Activated T-cell treated with anti-CD3 and anti-CD28 coated beads, Interleukin-2, amount 50 U/mL, for 72 hours (primary cell): ENCODE results near the gene CHD6. TPM values are rescaled to one million over a fixed set of nuclear protein-coding genes. Genes with fewer than 3 reads are reported as not detected.

Source experiments
- ATAC-seq, 2 donors: fragments of 150-1000 bp; cut with Tn5 transposase; replicated peaks in 1 of 2; 2 replicates each; pipeline ENCODE4 v1.10.0; 2021; ENCODE audit warnings: moderate library complexity in 2 of 2, mild to moderate bottlenecking in 1 of 2
- DNase-seq, 2 donors: peaks; one replicate each; pipeline ENCODE4 v3.0.0; 2021 to 2022; ENCODE audit warnings: mixed read lengths in 1 of 2
- H3K27ac Mint-ChIP-seq: one replicate; pipeline ENCODE4 v1.8.0; 2022; ENCODE audit warnings: mild to moderate bottlenecking, moderate library complexity, mixed read lengths
- H3K27me3 Mint-ChIP-seq: one replicate; pipeline ENCODE4 v1.8.0; 2022; ENCODE audit warnings: low read depth, mixed read lengths
- H3K36me3 Mint-ChIP-seq, 2 donors: one replicate each; pipeline ENCODE4 v1.8.0; 2022; ENCODE audit warnings: mixed read lengths in 2 of 2, mild to moderate bottlenecking in 1 of 2; ENCODE audit not compliant: insufficient read depth in 2 of 2
- H3K4me1 Mint-ChIP-seq: one replicate; pipeline ENCODE4 v1.8.0; 2022; ENCODE audit warnings: low read depth, mixed read lengths
- H3K4me3 Mint-ChIP-seq, 2 donors: one replicate each; pipeline ENCODE4 v1.8.0; 2022; ENCODE audit warnings: mild to moderate bottlenecking in 2 of 2, mixed read lengths in 2 of 2, moderate library complexity in 2 of 2
- H3K9me3 Mint-ChIP-seq, 2 donors: one replicate each; pipeline ENCODE4 v1.8.0; 2022; ENCODE audit warnings: mixed read lengths in 2 of 2
- total RNA-seq, 2 donors: library from RNA; stranded (reverse); gene quantifications; one replicate each; pipeline ENCODE4 v1.2.3, GENCODE V29; 2022

CHD6 gene
- total RNA-seq, 2 donors from 2014 or later, result 35.8 to 37.7 TPM

DNA sequence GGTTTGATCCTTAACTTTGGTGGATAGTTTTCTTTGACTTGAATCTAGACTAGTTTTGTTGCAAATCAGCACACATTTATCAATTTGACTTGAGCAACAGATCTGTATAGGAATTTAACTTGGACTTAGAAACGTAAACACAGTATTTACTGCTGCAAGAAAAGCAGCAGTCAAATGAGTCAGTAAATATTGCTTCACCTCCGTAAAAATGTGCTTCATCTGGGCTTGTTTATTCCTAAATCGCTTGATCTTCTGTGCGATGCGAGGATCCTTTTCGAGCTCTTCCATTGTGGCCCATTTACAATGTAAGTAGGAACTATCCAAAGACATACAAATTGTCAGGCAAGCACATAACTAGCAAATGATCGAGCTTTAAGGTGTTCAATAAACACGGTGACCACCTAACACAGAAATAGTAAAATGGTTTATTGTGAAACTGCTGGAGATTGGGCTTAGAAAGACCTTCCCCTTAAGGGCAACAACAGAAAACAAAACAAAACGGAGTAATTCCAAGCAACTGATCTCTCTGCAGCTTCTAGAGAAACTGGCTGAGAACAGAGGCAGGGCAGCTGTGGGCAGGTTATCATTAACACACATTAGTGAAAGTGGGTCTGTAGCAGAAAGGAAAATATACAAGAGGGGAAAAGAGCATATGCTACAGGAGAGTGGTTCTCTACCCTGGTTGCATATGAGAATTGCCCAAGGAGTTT lies 120.8 kb downstream of the CHD6 start:
- Mint-ChIP-seq H3K36me3 (peaks cover 1 to 3% of the 10 kb centered on the region in 2 donors), H3K9me3 (no peaks in the 10 kb centered on the region), H3K4me3 (no peak overlapping the region), H3K4me1 (no peaks in the 10 kb centered on the region), H3K27ac (no peak overlapping the region), H3K27me3 (no peaks in the 10 kb centered on the region)
- no peak for DNase-seq
- no peak for ATAC-seq

DNA sequence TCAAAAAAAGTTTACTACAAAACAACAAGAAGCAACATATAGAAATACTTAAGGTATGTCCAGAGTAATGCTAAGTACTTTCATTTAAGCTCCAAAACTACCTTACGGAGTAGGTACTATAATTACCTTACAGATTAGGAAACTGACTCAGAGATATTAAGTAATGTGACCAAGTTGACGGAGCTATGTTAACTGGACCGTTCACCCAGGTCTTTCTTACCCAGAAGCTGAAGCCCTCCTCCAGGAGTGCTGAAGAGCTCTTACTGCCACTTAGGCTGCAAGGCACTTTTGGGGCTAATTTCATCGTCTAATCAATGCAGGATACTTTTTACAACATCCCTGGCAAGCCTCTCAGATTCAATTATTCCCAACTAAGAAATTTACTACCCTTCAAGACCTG lies 123.7 kb downstream of the CHD6 start:
- H3K27me3 Mint-ChIP-seq, result no peaks in the 10 kb centered on the region
- peaks cover 3 to 4% of the 10 kb centered on the region in 2 donors for H3K36me3 Mint-ChIP-seq
- ATAC-seq, result no peak

DNA sequence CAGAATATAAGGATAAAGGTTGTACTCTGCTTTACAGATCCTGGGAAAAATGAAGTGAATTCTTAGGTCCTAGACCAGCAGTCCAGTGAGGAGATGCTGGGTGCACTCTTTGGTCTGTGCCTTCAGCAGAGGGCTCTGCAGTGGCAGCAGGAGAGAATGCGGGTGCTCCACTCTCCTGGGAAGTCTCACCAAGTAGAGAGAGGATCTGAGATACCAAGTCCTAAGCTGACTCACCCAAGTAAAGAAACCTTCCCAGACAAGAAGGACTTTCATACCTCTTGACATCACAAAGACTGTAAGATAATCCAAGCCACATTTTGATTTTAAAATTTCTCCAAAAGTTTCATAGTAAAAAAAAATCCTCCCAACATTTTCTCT lies 134.6 kb downstream of the CHD6 start:
- no peaks in the 10 kb centered on the region for H3K27me3 Mint-ChIP-seq
- peaks cover 2 to 11% of the 10 kb centered on the region in 2 donors for H3K36me3 Mint-ChIP-seq
- H3K4me3 Mint-ChIP-seq, result no peak overlapping the region
- H3K4me1 Mint-ChIP-seq, result peaks cover 11% of the 10 kb centered on the region
- no peak overlapping the region for H3K27ac Mint-ChIP-seq
- no peak for ATAC-seq
- no peak for DNase-seq
- H3K9me3 Mint-ChIP-seq, result no peaks in the 10 kb centered on the region

More for the DNA sequence above, 123.7 kb downstream of the CHD6 start:
- H3K27ac Mint-ChIP-seq, result no peak overlapping the region
- no peaks in the 10 kb centered on the region for H3K4me1 Mint-ChIP-seq
- no peak overlapping the region for H3K4me3 Mint-ChIP-seq
- DNase-seq, result no peak
- H3K9me3 Mint-ChIP-seq, result no peaks in the 10 kb centered on the region

DNA sequence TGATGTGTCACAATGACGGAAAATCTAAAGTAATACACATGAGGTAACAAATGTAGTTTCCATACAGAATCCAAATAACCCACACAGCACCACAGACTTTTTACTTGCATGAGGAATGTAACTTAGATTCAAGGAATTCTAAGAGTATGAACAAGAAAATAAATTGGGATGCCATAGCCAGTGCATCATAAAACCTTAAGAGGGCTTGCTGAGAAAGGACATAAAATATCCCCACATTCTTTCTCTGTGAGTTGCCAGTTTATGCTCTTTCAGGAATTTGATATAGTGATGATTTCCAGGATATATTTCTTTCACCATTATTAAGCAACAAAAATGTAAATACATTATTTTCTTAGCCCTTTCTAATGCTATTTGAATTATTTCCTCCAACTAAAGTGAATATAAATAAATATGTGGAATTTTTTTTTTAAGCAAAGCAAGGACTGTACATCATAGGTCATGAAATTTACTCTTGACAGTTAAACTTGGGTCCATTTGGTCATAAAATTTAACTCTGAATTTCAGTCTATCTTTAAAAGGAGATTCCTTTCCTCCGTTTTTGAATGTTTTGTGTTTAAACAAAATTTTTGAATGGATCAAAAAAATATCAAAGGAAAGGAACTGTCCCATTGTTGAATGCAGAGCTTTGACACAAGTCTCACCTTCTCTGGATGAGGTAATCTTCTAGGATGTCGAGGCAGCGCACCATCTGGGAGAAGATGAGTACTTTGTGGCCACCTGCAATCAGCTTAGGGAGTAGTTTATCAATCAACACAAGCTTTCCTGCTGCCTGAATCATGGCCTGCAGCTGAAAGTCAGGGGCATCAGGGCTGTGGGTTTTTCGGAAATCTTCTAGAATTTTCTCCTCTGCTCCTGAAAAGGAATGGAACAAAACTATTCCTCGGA lies 135.3 kb downstream of the CHD6 start:
- no peak overlapping the region for H3K4me3 Mint-ChIP-seq
- peaks cover 11% of the 10 kb centered on the region for H3K4me1 Mint-ChIP-seq
- no peak overlapping the region for H3K27ac Mint-ChIP-seq
- ATAC-seq, result no peak
- no peaks in the 10 kb centered on the region for H3K9me3 Mint-ChIP-seq
- peaks cover 2 to 13% of the 10 kb centered on the region in 2 donors for H3K36me3 Mint-ChIP-seq
- no peaks in the 10 kb centered on the region for H3K27me3 Mint-ChIP-seq
- DNase-seq, result no peak

DNA sequence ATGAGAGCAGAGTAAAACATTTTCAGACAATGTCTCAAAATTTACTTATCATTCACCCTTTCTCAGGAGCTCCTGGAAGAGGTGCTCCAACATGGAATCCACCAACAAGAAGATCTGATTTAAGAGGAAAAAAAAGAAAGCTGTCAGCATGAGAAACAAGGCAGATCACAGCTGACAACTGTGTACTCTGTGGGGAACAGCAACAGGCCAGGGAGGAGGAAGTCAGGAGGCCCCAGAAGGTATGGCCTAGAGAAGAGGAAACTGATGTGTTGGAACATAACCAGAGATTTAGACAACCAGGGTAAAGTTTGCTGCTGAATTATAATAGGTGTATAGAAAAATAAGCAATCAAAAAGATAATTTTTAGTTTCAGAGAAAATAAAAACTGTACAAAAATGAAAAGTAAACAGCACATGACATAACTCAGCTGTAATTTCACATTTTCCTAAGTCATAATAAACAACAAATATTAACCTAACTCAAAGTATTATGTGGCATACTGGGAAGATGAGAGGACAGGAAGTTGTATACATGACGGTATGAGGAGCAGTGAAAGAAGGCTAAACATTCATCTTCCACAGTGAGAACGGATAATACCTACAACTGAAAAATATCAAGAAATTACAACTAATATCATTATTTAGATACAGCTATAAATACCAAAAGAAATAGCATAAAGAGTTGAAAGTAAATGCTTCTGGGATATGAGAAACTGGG lies 138.0 kb downstream of the CHD6 start:
- peak overlapping the region; percentile 84 for H3K27ac Mint-ChIP-seq
- no peak for ATAC-seq
- H3K4me1 Mint-ChIP-seq, result peaks cover 25% of the 10 kb centered on the region
- peak overlapping the region in 1 of 2 donors; percentile 9 for H3K4me3 Mint-ChIP-seq
- H3K27me3 Mint-ChIP-seq, result no peaks in the 10 kb centered on the region
- no peak for DNase-seq
- no peaks in the 10 kb centered on the region for H3K9me3 Mint-ChIP-seq
- H3K36me3 Mint-ChIP-seq, result peaks cover 2 to 12% of the 10 kb centered on the region in 2 donors

DNA sequence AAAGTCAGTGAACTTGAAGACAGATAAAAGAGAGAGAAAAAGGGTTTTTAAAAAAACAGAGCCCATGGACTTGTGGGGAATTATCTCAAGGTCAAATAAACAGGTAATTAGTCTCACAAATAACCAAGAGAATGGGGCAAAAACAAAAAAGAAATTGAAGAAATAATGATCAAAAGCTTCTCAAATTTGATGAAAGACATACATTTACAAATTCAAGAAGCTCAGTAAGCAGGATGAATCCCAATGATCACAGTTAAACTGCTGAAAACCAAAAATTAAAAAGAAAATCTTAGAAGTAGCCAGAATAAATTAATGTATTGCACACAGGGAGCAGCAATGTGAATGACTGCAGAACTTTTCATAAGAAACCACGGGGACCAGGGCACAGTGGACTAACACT lies 139.1 kb downstream of the CHD6 start:
- DNase-seq, result no peak
- H3K4me1 Mint-ChIP-seq, result peaks cover 25% of the 10 kb centered on the region
- peak overlapping the region; percentile 94 for H3K27ac Mint-ChIP-seq
- H3K4me3 Mint-ChIP-seq, result no peak overlapping the region
- H3K9me3 Mint-ChIP-seq, result no peaks in the 10 kb centered on the region
- H3K36me3 Mint-ChIP-seq, result peaks cover 2 to 12% of the 10 kb centered on the region in 2 donors
- ATAC-seq, result no peak
- no peaks in the 10 kb centered on the region for H3K27me3 Mint-ChIP-seq

DNA sequence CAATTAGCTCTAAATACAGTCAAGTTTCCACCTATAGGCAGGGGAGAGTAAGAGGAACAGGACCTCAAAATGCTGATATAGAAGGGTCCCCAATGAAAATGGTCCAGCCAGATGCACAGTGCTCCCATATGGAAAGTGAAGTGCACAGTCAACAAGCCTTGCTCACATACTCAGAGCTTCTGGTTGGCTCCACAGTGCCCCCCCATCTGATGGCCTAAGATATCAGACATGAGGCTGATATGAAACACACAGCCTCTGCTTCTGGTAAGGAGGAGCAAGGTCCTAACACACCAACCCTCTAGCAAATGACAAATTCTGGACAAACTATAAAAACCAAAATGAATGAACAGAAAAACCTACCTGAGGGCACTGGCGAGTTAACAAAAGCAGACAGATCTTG lies 140.2 kb downstream of the CHD6 start:
- peaks cover 2 to 12% of the 10 kb centered on the region in 2 donors for H3K36me3 Mint-ChIP-seq
- H3K9me3 Mint-ChIP-seq, result no peaks in the 10 kb centered on the region
- no peak overlapping the region for H3K4me3 Mint-ChIP-seq
- H3K27me3 Mint-ChIP-seq, result no peaks in the 10 kb centered on the region
- H3K27ac Mint-ChIP-seq, result no peak overlapping the region
- ATAC-seq, result no peak
- no peak for DNase-seq
- peaks cover 25% of the 10 kb centered on the region for H3K4me1 Mint-ChIP-seq

DNA sequence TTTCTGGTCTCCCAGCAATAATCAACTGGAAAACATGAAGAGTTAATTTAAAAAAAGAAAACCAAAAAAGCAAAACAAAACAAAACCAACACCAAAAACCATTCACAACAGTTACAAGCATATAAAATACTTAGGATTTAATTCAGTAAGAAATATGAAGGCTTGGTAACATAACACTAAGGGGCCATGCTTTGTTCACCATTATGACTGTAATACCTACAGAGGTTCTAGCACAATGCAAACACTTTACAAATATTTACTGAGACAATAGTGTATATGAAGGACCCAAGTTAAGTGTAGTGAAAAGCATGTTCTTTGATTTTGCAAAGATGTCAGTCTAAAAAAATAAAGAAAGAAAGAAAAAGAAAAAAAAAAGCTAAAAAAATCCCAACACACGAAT lies 141.7 kb downstream of the CHD6 start:
- Mint-ChIP-seq H3K4me3 (no peak overlapping the region), H3K27ac (no peak overlapping the region), H3K36me3 (peaks cover 2 to 12% of the 10 kb centered on the region in 2 donors), H3K4me1 (peaks cover 25% of the 10 kb centered on the region), H3K27me3 (no peaks in the 10 kb centered on the region), H3K9me3 (no peaks in the 10 kb centered on the region)
- ATAC-seq, result no peak
- DNase-seq, result no peak

DNA sequence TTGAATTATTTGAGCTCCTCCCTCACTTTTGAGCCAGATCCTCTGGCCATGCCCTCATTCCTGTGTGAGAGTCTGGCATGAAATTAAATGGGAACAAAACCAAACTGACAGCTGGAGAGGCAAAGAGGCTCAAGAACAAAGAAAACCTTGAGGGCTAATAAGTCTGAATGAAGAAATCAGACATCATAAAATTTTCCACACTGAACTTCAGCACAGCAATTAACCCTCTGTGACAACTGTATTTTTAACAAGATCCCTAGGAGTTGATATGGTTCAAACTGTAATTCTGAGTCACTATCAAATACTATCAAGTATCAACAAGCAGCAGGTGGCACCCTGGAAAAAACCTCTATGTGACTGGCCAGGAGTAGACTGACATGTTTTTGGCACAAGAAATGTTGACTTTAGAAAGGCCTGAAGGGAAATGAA lies 142.2 kb downstream of the CHD6 start:
- H3K9me3 Mint-ChIP-seq, result no peaks in the 10 kb centered on the region
- no peak overlapping the region for H3K27ac Mint-ChIP-seq
- peaks cover 2 to 12% of the 10 kb centered on the region in 2 donors for H3K36me3 Mint-ChIP-seq
- no peak overlapping the region for H3K4me3 Mint-ChIP-seq
- DNase-seq (no peak), ATAC-seq (no peak)
- H3K27me3 Mint-ChIP-seq, result no peaks in the 10 kb centered on the region
- peaks cover 25% of the 10 kb centered on the region for H3K4me1 Mint-ChIP-seq

DNA sequence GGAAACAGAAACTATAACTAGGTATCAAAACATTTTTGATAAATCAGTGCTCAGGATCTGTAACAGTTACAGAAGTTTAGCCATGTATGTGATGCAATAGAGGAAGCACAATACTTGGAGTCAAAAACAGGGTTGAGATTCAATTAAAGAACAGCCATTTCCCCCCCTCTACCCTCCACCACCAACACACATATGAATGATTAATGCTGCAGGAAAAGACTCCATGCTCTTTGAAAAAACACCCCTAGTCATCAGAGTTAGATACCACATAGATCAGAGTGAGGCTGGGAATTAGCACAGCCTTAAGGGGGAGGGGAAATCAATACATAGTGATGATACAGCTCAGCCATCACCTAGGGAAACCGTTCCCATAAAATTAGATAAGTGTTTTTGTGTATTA lies 142.7 kb downstream of the CHD6 start:
- Mint-ChIP-seq H3K27ac (peak overlapping the region; percentile 44), H3K4me3 (no peak overlapping the region), H3K9me3 (no peaks in the 10 kb centered on the region), H3K27me3 (no peaks in the 10 kb centered on the region), H3K36me3 (peaks cover 2 to 14% of the 10 kb centered on the region in 2 donors), H3K4me1 (peaks cover 22% of the 10 kb centered on the region)
- DNase-seq, result no peak
- no peak for ATAC-seq

DNA sequence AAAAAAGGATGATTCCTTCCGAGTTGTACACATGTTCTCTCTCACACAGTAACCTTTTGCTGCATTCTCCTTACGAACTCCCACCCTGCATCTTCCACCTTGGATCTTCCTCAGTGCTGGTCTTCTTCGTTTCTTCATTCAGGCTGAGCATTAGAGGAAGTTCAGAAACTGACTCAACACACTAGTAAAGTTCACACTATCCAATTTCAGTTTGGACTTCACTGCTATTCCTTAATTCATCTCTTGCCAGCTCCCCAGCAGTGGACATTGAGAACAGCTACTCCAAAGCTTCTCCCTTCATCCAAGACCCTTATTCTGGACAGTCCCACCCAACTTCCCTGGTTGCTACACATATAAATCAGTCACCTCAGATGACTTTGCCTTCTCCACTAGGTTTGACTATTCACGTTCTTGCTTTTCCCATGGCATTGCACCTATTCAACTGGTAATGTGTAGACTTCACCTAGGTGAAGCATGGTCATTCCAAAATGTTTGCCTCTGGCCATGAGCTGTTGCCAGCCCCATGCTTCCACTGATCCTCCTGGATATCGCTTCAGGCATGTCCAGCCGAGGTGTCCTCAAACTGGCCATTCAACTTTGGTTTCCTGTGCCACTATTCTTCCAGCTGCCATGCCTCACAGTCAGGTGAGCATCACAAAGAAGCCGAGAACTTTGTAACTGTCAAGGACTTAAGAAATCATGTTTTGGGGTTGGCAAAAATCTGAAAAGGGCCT lies 147.6 kb downstream of the CHD6 start:
- Mint-ChIP-seq H3K9me3 (no peaks in the 10 kb centered on the region), H3K4me3 (no peak overlapping the region), H3K36me3 (peaks cover 0 to 6% of the 10 kb centered on the region in 2 donors), H3K27me3 (no peaks in the 10 kb centered on the region), H3K27ac (no peak overlapping the region), H3K4me1 (peaks cover 3% of the 10 kb centered on the region)
- DNase-seq (no peak), ATAC-seq (no peak)

DNA sequence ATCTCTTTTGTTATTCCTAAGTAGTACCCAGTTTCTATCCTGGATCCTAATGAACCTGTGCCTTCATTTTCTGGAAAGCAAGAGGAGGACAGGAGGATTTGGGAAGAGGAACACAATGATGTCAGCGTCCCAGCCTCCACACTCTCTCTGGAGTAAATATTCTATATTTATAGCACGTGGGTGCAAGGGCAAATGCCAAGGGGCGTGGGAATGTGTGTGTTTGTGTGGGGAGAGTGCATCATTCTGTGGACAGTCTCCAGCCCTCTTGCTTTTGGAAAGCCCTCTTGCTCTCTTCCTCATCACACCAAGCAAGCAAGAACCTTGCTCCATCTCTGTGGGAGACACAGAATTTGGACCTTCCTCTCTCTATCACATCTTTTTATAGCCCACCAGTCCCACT lies 148.3 kb downstream of the CHD6 start:
- no peaks in the 10 kb centered on the region for H3K27me3 Mint-ChIP-seq
- peaks cover 2% of the 10 kb centered on the region in 2 donors for H3K9me3 Mint-ChIP-seq
- ATAC-seq (no peak), DNase-seq (no peak)
- H3K27ac Mint-ChIP-seq, result no peak overlapping the region
- peaks cover 2 to 9% of the 10 kb centered on the region in 2 donors for H3K36me3 Mint-ChIP-seq
- H3K4me3 Mint-ChIP-seq, result no peak overlapping the region
- no peaks in the 10 kb centered on the region for H3K4me1 Mint-ChIP-seq
